ENCODE data around the gene ABCB8. TPM values are rescaled to one million over a fixed set of nuclear protein-coding genes. Genes with fewer than 3 reads are reported as not detected.

ABCB8 gene
- total RNA-seq, 2 donors from 2014 or later = 35.9 to 37.2 TPM

DNA sequence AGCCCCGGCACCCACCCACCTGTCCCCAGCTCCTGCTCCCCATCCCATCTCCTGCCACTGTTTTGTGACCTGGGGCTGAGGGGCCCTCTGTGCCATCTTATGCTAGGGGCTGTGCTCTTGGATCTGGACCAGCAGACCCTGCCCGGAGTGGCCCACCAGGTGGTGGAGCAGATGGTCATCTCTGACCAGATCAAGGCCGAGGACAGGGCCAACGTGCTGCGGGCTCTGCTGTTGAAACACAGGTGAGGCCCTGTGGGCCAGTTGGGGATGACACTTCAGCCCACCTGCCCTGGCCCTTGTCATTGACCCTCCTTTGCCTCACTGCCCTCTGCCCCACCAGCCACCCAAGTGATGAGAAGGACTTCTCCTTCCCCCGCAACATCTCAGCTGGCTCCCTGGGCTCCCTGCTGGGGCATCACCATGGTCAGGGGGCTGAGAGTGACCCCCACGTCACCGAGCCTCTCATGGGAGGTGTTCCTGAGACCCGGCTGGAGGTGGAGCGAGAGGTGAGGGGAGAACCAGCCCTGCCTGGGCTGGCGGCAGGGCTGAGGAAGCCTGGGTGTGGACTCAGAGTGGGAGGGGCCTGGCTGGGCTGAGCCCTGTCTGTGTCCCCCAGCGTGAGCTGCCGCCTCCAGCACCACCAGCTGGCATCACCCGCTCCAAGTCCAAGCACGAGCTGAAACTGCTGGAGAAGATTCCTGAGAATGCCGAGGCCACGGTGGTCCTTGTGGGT lies 41.8 kb downstream of the ABCB8 start:
- Mint-ChIP-seq H3K27ac (no peak overlapping the region), H3K36me3 (ENCODE audit: low read depth) (peaks cover 57% of the 10 kb centered on the region), H3K27me3 (ENCODE audit: insufficient read depth) (no peaks in the 10 kb centered on the region), H3K4me1 (no peaks in the 10 kb centered on the region), H3K9me3 (no peaks in the 10 kb centered on the region), H3K4me3 (no peak overlapping the region)
- H3K27ac ChIP-seq (ENCODE audit: low read depth, low read length) = no peak overlapping the region
- no peaks in the 10 kb centered on the region for H3K4me1 ChIP-seq (ENCODE audit: control insufficient read depth, insufficient read depth, low read length)
- no peak overlapping the region for H3K4me3 ChIP-seq (ENCODE audit: low read length)
- no peak overlapping the region for H3K9ac ChIP-seq (ENCODE audit: extremely low read depth, low read length, poor library complexity, severe bottlenecking)
- WGBS, 2 experiments (ENCODE audit: insufficient coverage in 1 of 2, insufficient read length in 1 of 2) = 94 to 95% methylated on average over 9 to 17 of the region's 17 CpGs
- no peaks in the 10 kb centered on the region for H3K9me3 ChIP-seq (ENCODE audit: control insufficient read depth, low read length)
- peaks cover 67% of the 10 kb centered on the region for H3K36me3 ChIP-seq (ENCODE audit: control insufficient read depth, insufficient read depth, low read length)
- H3K27me3 ChIP-seq (ENCODE audit: control insufficient read depth, insufficient read depth, low read length, poor library complexity, severe bottlenecking) = no peaks in the 10 kb centered on the region
- DNase-seq = no peak
- TF ChIP-seq, protein P1, sequence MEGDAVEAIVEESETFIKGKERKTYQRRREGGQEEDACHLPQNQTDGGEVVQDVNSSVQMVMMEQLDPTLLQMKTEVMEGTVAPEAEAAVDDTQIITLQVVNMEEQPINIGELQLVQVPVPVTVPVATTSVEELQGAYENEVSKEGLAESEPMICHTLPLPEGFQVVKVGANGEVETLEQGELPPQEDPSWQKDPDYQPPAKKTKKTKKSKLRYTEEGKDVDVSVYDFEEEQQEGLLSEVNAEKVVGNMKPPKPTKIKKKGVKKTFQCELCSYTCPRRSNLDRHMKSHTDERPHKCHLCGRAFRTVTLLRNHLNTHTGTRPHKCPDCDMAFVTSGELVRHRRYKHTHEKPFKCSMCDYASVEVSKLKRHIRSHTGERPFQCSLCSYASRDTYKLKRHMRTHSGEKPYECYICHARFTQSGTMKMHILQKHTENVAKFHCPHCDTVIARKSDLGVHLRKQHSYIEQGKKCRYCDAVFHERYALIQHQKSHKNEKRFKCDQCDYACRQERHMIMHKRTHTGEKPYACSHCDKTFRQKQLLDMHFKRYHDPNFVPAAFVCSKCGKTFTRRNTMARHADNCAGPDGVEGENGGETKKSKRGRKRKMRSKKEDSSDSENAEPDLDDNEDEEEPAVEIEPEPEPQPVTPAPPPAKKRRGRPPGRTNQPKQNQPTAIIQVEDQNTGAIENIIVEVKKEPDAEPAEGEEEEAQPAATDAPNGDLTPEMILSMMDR (conservative IDR thresholded peaks at IDR 0.05) = no peak

DNA sequence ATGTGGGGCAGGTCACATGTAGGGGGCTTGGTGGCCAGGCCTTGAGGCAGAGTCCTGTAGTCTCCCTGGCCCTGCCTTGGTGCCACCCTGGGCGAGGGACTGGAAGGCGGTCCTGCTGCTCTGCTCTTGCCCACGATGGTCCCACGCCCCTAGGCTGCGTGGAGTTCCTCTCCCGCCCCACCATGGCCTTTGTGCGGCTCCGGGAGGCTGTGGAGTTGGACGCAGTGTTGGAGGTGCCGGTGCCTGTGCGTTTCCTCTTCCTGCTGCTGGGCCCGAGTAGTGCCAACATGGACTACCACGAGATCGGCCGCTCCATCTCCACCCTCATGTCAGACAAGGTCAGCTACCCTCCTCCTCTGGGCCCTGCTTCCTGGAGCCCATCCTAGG lies 42.3 kb downstream of the ABCB8 start:
- no peaks in the 10 kb centered on the region for H3K4me1 ChIP-seq (ENCODE audit: control insufficient read depth, insufficient read depth, low read length)
- no peak overlapping the region for H3K27ac ChIP-seq (ENCODE audit: low read depth, low read length)
- Mint-ChIP-seq H3K36me3 (ENCODE audit: low read depth) (peaks cover 54% of the 10 kb centered on the region), H3K4me1 (peaks cover 3% of the 10 kb centered on the region), H3K4me3 (no peak overlapping the region), H3K27me3 (ENCODE audit: insufficient read depth) (no peaks in the 10 kb centered on the region), H3K9me3 (no peaks in the 10 kb centered on the region), H3K27ac (no peak overlapping the region)
- H3K27me3 ChIP-seq (ENCODE audit: control insufficient read depth, insufficient read depth, low read length, poor library complexity, severe bottlenecking) = no peaks in the 10 kb centered on the region
- no peak for DNase-seq
- WGBS, 2 experiments (ENCODE audit: insufficient coverage in 1 of 2, insufficient read length in 1 of 2) = 96 to 98% methylated on average over 11 to 15 of the region's 15 CpGs
- no peak overlapping the region for H3K9ac ChIP-seq (ENCODE audit: extremely low read depth, low read length, poor library complexity, severe bottlenecking)
- TF ChIP-seq, protein P1 (conservative IDR thresholded peaks at IDR 0.05) = no peak
- peaks cover 61% of the 10 kb centered on the region for H3K36me3 ChIP-seq (ENCODE audit: control insufficient read depth, insufficient read depth, low read length)
- no peaks in the 10 kb centered on the region for H3K9me3 ChIP-seq (ENCODE audit: control insufficient read depth, low read length)
- no peak overlapping the region for H3K4me3 ChIP-seq (ENCODE audit: low read length)

DNA sequence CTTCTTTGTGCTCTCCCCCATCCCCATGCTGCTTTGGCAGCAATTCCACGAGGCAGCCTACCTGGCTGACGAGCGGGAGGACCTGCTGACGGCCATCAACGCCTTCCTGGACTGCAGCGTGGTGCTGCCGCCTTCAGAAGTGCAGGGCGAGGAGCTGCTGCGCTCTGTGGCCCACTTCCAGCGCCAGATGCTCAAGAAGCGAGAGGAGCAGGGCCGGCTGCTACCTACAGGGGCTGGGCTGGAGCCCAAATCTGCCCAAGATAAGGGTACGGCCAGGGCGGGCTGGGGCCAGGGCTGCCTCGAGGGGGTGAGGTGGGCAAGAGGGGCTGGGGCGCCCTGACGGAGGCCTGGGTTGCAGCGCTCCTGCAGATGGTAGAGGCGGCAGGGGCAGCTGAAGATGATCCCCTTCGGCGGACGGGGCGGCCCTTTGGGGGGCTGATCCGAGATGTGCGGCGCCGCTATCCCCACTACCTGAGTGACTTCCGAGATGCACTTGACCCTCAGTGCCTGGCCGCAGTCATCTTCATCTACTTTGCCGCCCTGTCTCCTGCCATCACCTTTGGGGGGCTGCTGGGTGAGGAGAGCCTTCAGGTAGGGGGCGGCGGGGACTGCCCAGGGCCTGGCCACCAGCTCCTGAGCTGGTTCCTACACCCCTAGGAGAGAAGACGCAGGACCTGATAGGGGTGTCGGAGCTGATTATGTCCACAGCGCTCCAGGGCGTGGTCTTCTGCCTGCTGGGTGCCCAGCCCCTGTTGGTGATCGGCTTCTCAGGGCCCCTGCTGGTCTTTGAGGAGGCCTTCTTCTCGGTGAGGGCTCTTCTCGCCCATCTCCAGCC lies 43.0 kb downstream of the ABCB8 start:
- H3K27ac Mint-ChIP-seq = no peak overlapping the region

More for the DNA sequence above, 43.0 kb downstream of the ABCB8 start:
- Mint-ChIP-seq H3K36me3 (ENCODE audit: low read depth) (peaks cover 58% of the 10 kb centered on the region), H3K4me3 (no peak overlapping the region), H3K27me3 (ENCODE audit: insufficient read depth) (no peaks in the 10 kb centered on the region), H3K9me3 (no peaks in the 10 kb centered on the region), H3K4me1 (peaks cover 9% of the 10 kb centered on the region)
- Histone ChIP-seq H3K9ac (ENCODE audit: extremely low read depth, low read length, poor library complexity, severe bottlenecking) (no peak overlapping the region), H3K4me1 (ENCODE audit: control insufficient read depth, insufficient read depth, low read length) (no peaks in the 10 kb centered on the region), H3K4me3 (ENCODE audit: low read length) (no peak overlapping the region), H3K9me3 (ENCODE audit: control insufficient read depth, low read length) (no peaks in the 10 kb centered on the region), H3K27me3 (ENCODE audit: control insufficient read depth, insufficient read depth, low read length, poor library complexity, severe bottlenecking) (no peaks in the 10 kb centered on the region), H3K27ac (ENCODE audit: low read depth, low read length) (no peak overlapping the region), H3K36me3 (ENCODE audit: control insufficient read depth, insufficient read depth, low read length) (peaks cover 60% of the 10 kb centered on the region)
- DNase-seq = no peak
- 92 to 93% methylated on average over 31 to 39 of the region's 39 CpGs for WGBS, 2 experiments (ENCODE audit: insufficient coverage in 1 of 2, insufficient read length in 1 of 2)
- TF ChIP-seq, protein P1 (conservative IDR thresholded peaks at IDR 0.05) = no peak
